ENCODE results near the gene CDKAL1.

CDKAL1 gene

GRCh38 chr6:21005816-21006570, 471.7 kb downstream of the CDKAL1 start:
- no peak for DNase-seq (ENCODE audit: low spot score)
- in situ Hi-C loops (cut with MboI; ENCODE audit: low sequenced_read_pairs, unreplicated experiment): no loop called here
- TF ChIP-seq CTCF (IDR thresholded peaks at IDR 0.05; ENCODE audit: borderline replicate concordance, control extremely low read depth, extremely low read depth, insufficient read depth, missing control alignments): no peak

GRCh38 chr6:21019614-21020013, 485.4 kb downstream of the CDKAL1 start:
- DNase-seq (ENCODE audit: low spot score): no peak
- no peak for TF ChIP-seq CTCF (IDR thresholded peaks at IDR 0.05; ENCODE audit: borderline replicate concordance, control extremely low read depth, extremely low read depth, insufficient read depth, missing control alignments)
- in situ Hi-C loops (cut with MboI; ENCODE audit: low sequenced_read_pairs, unreplicated experiment): no loop called here

- DNase-seq (ENCODE audit: low spot score): peak; percentile 15
- TF ChIP-seq CTCF (IDR thresholded peaks at IDR 0.05; ENCODE audit: borderline replicate concordance, control extremely low read depth, extremely low read depth, insufficient read depth, missing control alignments): no peak
- in situ Hi-C loops (cut with MboI; ENCODE audit: low sequenced_read_pairs, unreplicated experiment): no loop called here
These were observed 488.3 kb downstream of the CDKAL1 start for GRCh38 chr6:21022343-21023107.

GRCh38 chr6:21023210-21023609, 489.0 kb downstream of the CDKAL1 start:
- TF ChIP-seq CTCF (IDR thresholded peaks at IDR 0.05; ENCODE audit: borderline replicate concordance, control extremely low read depth, extremely low read depth, insufficient read depth, missing control alignments): no peak
- in situ Hi-C loops (cut with MboI; ENCODE audit: low sequenced_read_pairs, unreplicated experiment): no loop called here
- DNase-seq (ENCODE audit: low spot score): no peak

GRCh38 chr6:21024616-21025015, 490.4 kb downstream of the CDKAL1 start:
- DNase-seq (ENCODE audit: low spot score): no peak
- in situ Hi-C loops (cut with MboI; ENCODE audit: low sequenced_read_pairs, unreplicated experiment): no loop called here
- TF ChIP-seq CTCF (IDR thresholded peaks at IDR 0.05; ENCODE audit: borderline replicate concordance, control extremely low read depth, extremely low read depth, insufficient read depth, missing control alignments): no peak

- in situ Hi-C loops (cut with MboI; ENCODE audit: low sequenced_read_pairs, unreplicated experiment): no loop called here
- no peak for TF ChIP-seq CTCF (IDR thresholded peaks at IDR 0.05; ENCODE audit: borderline replicate concordance, control extremely low read depth, extremely low read depth, insufficient read depth, missing control alignments)
- DNase-seq (ENCODE audit: low spot score): no peak
These were observed 492.5 kb downstream of the CDKAL1 start for GRCh38 chr6:21026576-21027273.
